HG03095 (cell line): ENCODE measurements around the gene SLC2A10.

Experiments used
- ATAC-seq: cut with Tn5 transposase; IDR thresholded peaks from one replicate; pipeline ENCODE4 v1.9.1; 2021; ENCODE audit warnings: moderate library complexity; ENCODE audit not compliant: unreplicated experiment

SLC2A10 gene

DNA sequence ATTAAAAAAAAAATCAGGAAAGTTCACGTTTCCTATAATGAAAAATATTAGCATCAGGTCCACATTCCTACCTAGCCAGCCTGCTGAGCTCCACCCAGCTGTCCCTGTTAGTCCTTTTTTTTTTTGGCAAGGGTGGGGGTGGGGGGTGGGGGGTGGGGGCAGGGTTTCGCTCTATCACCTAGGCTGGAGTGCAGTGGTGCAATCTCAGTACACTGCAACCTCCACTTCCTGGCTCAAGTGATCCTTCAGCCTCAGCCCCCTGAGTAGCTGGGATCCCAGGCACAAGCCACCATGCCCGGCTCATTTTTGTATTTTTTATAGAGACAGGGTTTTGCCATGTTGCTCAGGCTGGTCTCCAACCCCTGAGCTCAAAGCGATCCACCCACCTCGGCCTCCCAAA is 7.5 kb upstream of the SLC2A10 start:
- no peak for ATAC-seq

DNA sequence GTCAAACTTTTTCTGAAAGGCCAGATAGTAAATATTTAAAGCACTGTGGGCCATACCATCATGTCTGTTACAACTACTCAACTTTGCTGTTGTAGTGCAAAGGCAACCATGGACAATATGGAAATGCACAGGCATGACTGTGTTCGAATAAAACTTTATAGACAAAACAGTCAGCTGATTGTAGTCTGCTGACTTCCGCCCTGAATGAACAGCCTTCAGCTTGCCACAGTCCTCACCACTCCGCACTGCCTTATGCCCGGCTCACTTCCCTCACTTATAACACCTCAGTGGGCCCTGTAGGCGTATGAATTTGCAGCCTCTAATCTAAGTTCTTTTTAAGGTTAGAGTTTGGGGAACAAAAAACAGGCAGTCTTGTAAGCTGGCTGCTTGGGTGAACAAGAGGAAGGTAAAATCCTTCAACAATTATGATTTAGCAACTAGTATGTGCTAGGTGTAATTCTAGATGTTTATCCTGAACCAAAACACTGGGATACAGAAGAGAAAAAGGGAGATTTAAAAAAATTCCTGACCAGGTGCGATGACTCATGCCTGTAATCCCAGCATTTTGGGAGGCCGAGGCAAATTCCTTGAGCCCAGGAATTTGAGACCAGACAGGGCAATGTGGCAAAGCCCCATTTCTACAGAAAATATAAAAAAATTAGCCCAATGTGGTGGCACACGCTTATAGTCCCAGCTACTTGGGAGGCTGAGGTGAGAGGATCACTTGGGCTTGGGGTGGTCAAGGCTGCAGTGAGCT is 6.8 kb upstream of the SLC2A10 start:
- ATAC-seq = no peak

DNA sequence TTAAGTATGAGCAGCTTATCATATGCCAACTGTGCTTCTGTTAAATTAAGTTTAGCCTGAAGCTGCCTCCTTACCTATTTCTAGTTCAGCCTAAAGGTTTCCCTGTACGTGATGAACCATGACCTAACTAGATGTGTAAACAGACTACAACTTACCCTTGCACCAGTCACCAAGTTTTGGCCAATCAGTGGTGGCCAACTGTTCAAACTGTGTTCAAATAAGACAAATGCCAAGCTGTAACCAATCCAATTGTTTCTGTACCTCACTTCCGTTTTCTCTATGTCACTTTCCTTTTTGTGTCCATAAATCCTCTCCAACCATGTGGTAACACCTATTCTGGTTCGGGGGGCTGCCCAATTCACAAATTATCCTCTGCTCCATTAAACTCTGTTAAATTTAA is 6.0 kb upstream of the SLC2A10 start:
- ATAC-seq = no peak

DNA sequence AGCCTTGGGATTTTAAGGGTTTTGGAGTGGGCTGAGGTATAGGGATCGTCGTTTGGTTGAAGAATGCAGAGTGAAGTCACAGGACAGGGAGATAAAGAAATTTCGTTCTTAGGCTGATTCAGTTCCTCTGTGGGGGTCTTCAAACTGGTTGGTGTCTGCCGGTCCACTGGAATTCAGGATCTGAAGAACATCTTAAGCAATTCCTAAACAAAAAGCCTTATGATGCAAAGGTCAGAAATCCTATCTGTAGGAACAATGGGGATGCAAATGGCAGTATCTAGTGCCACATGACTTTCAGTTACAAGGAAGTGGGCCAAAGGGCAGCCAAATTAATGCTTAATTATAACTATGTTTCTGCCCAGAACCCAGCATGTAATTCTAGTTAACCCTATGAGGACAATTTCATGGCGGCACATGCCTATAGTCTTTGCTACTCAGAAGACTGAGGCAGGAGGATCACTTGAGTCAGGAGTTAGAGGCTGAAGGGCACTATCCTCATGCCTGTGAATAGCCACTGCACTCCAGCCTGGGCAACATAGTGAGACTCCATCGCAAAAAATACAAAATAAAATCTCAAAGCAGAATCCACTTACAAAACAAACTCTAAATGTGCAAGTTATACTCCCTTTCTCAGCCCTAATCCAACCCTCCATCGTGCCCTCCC is 4.6 kb upstream of the SLC2A10 start:
- no peak for ATAC-seq

DNA sequence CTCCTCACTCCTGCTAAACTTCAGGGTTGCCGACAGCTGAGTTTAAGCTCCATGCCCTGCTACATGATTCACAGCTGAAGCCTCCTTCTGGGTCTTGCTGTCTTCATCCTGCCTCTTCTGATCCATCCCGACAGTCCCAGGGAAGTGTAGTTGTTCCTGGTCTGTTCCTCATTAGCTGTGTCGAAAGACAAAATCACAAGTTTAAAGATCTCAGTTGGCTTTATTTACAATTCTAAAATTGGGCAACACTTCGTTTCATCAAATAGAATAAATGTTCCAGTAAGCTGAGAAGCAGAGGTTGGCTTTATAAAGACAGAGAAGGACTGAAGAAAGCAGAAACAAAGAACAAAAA is 4.1 kb upstream of the SLC2A10 start:
- no peak for ATAC-seq

DNA sequence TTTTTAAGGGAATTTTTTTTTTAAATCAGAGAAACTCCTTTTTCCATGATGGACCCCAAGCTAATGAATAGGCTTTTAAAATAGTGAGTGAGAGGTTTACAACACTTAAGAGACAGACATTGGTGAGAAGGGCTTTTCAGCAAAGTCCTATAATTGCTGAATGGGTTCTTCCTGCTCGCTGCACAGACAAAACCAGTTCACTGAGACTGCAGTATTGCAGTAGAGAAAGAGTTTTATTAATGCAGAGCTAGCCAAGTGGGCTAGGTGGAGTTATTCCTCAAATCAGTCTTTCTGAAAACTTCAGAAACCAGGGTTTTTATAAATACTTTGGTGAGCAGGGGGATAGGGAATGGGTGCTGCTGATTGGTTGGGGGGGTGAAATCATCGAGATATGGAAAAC is 3.2 kb upstream of the SLC2A10 start:
- no peak for ATAC-seq

DNA sequence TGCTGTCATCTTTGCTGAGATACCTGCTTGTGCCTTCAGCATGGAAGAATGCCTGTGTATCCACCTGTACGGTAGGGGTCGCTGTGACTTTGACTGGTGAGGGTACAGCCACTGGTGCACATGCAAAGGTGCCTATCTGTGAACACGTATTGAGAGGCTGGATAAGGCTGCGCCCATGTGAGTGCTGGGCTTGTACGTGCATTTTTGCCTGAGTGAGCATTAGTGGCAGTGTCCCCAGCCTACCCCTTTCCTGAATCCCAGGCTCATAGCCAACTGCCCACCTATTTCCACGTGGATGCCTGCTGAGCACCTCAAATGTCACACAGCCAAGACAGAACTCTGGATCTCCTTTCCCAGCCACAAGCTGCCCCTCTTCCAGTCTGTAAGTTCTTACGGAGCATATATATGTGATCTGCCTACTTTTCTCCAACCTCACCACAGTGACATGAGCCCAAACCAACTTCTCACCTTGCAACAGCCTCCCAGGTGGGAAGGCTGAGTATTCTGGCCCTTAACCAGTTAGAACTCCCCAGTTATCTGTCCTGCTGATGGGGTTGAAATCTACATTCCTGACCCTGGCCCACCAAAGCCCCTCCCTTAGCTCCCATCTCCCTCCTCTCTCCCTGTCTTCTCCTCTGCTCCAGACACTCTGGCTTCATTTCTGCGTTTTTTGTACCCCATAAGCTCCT is 1.1 kb upstream of the SLC2A10 start:
- ATAC-seq = no peak

DNA sequence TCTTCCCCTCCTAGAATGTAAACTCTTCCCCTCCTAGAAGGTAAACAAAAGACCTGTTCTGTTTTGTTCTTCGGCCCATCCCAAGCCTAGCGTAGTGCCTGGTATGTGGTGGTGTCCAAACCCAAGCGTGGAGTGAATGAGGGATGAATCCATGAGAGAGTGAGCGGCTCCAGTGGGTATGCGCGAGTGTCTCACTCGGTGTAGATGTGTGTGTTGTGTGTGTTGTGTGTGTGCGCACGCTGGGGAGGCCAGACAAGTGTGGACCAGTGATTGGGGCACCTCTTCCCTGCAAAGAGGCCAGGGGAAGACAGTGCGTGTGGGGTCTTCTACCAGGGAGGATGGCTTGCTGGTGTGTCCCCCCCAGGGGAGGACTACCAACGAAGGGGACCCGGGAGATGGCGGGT is 392 bp upstream of the SLC2A10 start:
- ATAC-seq = no peak

DNA sequence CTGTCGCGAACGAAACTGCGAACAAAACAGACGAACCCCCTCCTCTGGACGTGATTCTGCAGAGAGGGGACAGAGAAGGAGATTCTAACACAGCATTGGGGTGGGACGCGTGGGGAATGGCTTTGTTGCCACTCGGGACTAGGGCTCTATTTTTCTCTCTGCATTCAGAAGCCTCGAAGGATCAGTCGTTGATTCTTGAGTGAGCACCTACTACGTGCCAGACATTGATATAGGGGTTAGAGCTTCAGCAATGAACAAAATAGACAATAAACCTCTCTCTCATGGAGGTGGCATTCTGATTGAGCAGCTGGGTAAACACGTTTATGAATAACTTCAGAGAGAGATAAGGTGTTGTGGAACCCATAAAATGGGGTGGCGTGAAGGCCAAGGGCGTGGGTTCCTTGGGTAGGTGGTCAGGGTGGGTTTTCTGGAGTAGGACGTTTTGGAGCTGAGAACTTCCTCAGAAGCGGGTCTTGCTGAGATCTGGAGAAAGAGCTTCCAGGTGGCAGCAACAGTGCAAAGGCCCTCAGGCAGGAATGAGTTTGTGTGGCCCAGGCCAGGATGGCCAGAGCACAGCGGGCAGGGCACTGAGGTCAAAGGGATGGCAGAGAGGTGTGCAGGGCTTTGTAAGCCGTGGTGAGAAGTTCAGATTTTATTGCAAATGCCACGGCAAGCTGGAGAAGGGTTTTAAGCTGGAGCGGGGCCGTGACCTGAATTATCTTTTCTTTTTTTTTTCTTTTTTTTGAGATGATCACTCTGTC is 884 bp downstream of the SLC2A10 start:
- ATAC-seq = no peak

DNA sequence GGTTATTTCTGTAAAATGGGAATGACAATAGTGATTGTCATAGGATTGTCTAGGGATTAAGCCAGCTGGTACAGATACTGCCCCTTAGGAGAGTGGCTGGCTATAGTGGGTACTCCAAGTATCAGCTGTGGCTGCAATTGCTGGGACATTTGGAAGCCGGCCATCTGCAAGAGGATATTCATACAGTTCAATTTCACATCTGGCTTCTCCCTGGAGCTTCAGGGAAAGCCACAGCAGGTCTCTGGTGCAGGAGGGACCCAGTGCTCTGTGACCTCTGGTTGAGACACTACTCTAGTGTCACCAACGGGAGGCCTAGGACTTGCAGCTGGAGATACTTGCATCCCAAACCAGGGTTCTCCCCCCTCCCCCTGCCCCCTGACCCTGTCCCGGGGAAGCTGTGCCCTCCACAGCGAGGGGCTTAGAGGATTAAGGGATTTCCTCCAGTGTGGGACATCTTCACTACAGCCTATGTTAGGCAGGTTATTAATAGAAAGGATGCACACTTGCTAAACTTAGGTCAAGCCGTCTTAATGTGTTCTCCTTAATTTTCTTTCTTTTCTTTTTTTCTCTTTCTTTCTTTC is 2.7 kb downstream of the SLC2A10 start:
- no peak for ATAC-seq

DNA sequence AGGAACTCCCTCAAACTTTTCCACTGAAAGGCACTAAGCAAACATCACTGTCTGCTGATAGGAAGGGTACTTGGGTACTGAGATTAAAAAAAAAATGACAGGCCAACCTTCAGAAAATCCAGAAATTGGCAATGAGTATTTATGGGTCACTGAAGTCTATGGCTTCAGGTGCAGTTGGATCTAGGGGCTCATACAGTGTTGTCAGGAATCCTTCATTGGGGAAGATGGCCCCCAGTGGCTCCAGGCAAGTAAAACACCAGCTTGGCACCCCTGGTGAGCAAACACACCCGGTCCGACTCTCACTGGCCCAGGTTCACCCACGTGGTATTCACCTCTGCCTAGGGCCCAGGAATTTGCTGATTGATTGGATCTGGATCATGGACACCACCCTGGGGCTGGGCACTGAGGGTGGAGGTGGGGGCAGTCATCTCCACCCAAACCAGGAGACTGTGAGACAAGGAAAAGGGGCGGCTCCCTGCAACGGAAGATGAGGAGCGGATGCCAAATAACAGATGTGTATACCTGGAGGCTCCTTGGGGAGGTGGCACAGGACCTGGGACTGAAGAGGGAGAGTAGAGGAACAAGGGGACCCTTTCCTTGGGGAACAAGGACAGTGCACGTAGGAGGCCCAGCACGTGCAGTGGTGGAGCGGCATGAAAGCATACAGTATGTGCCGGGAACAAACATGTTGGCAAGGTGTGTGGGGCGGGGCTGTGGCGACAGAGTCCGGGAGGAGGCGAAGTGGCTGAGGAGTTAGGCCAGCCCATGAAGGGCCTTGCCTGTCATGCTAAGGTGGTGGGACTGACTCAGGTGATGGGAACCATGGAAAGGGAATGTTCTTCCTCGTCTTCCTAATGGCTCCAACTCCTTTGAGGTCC is 4.7 kb downstream of the SLC2A10 start:
- no peak for ATAC-seq

DNA sequence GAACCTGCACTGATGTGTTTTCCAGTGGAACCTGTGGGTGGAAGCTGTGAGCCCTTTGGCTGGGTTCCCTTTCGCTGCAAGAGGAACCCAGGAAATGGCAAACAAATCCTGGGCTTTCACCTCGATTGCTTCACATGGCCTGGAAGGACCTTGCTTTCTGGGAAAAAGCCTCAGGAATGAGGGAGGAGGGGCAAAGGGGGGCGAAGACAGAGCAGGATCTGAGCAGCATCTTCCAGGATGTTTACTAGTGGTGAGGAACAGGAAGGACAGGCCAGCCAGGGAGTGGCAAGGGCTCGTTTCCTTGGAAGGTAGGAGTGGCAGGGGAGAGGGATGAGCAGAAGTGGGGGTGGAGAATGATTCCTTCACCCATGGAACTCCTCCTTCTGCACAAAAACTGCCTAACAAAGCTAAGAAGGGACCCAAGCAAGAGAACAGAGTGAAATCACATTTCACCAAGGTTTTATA is 5.9 kb downstream of the SLC2A10 start:
- ATAC-seq = no peak

DNA sequence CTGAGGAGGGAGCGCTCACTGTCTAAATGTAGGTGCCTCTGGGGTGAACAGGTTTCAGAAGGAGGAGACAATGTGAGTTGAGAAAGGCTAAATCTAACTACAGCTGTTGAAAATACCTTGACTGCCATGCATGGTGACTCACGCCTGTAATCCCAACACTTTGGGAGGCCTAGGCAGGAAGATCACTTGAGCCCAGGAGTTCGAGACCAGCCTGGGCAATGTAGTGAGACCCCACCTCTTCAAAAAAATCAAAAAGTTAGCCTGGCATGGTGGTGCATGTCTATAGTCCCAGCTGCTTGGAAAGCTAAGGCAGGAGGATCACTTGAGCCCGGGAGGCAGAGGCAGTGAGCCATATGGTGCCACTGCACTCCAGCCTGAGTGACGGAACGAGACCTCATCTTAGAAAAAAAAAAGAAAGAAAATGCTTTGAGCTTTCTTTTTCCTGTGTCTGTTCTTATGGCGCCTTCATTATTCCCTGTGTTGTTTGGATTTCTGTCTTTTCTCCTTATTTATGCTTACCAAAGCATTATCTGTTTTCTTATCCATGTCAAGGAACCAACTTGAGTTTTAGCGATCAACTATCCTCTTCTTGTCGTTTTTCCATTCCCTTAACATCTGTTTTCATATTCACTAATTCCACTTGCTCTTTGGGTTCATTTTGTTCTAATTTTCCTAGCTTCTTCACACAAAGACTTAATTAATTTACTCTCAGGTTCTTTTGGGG is 8.5 kb downstream of the SLC2A10 start:
- no peak for ATAC-seq

DNA sequence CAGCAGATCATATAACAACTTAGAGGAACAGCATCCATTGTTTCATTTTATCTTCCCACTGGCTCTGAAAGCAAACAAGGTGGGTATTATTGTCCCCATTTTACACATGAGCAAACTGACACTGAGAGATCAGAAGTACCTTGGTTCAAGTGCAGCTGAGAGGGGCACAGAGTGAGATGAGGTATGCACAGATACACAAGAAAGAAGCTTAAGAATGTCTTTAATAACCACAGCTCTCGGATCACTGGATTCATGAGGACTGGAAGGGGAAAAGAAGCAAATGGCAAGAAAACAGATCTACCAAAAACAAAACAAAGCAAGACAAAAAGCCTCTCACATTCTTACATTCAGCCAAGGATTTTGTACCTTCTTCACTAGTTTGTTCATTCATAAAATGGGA is 10.6 kb downstream of the SLC2A10 start:
- no peak for ATAC-seq

DNA sequence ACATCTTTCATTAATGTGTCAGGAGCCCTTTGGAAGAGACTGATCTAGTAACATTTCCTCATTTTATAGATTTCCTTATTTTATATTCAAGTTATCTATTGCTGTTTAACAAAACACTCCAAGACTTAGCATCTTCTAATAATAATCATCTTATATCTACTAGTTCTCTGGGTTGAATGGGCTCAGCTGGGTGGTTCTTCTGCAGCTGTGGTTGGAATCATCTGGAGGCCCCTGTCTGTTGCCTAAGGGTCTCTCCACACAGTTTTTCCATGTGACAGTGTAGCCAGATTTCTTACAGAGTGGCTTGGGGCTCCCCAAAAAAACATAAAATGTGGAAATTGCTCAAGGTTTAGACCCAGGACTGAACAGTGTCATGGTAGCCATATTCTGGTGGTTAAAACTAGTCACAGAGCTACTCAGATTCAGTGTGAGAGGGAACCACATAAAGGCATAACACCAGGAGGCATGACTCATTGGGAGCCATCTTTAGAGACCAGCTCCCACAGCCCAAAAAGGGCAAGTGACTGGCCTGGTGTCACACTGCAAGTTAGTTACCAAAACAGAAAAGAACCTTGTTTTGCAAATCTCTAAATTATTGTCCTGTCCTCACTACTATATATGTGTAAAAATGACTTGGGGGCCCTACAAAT is 11.5 kb downstream of the SLC2A10 start:
- no peak for ATAC-seq

DNA sequence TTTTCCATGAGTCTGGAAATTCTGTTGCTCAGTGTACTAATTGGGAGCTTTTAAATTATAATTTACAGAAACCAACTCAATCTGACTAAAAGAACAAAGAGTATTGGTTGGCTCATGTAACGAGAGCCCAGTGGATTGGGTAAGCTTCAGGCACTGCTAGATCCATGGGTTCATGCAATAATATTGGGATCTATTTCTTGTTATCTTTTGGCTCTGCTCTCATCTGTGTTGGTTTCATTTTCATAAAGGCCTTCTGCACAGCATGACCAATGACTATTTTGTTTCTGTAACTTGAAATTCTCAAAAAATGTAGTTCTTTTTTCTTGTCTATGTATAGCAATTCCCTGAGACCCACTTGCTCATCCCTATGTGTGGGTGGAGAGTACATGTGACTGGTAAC is 12.0 kb downstream of the SLC2A10 start:
- no peak for ATAC-seq

DNA sequence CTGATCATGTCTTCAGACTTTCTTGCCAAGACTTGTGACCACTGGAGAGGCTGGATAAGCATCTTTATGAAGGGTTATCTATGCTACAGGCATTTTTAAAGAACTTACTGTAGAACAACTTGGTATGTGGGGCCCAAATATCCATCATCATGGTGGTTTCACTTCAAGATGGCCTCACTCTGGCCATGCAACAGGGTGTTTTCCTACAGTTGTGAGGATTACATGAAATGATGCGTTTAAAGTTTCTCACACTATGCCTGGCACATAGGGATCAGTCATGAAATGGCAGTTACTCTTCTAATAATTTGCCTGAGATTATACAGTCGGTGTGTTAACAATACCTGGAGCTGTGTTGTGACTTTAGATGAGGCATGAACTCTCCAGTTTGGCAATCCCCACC is 13.0 kb downstream of the SLC2A10 start:
- no peak for ATAC-seq

DNA sequence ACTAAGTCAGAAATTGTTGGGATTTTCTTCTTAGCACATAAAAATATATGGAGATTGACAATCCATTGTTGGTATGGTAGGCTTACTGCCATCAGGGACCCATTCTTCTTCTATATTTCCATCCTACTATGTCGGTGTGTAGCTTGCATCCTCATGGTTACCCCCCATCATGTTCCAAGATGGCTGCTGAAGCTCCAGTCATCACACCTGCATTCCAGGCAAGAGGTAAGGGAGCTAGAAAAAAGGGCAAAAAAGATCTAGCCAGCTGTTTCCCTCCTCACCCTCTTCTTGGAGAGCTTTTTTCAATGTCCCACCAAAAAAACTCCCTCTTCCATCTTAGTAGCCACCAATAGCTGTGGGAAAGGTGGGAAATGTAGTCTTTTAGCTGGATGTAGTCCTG is 13.6 kb downstream of the SLC2A10 start:
- no peak for ATAC-seq

DNA sequence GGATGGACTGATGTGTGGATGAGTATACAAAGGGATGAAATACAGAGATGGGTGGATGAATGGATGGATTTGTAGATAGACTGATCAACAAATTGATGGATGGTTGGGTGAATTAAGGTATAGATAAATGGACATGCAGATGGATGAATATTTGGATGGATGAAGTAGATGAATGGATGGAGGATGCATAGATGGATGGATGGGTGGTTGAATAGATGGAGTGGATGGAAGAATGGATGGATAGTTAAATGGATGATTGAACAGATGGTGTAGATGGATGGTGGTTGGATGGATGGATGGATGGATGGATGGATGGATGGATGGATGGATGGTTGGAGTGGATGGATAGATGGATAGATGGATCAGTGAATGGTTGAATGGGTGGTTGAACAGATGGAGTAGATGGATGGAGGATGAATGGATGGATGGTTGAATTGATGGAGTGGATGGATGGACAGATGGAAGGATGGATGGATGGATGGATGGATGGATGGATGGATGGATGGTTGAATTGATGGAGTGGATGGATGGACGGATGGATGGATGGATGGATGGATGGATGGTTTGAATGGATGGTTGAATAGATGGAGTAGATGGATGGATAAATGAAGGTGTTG is 15.0 kb downstream of the SLC2A10 start:
- no peak for ATAC-seq
